HepG2 (cell line): ENCODE results near the gene CALML6. TPM values are rescaled to one million over a fixed set of nuclear protein-coding genes. Genes with fewer than 3 reads are reported as not detected.

Experiments
- BCLAF1 ChIP-seq: fragments of 450-650 bp; IDR thresholded peaks from 2 replicates; pipeline ENCODE4 v1.6.1; 2017; ENCODE audit warnings: mild to moderate bottlenecking
- CBX2 ChIP-seq, 2 experiments: fragments of 200-600 bp in 1 of 2; sonication (generic); formaldehyde crosslinking in 1 of 2; IDR thresholded peaks; 2 replicates each; pipeline versions ENCODE4 v1.7.0 to v1.8.1; 2018 to 2022; ENCODE audit warnings: low read depth in 2 of 2, low read length in 1 of 2, mild to moderate bottlenecking in 1 of 2, missing genetic modification reagents in 1 of 2
- DR1 ChIP-seq: sonication (generic); formaldehyde crosslinking; IDR thresholded peaks from 2 replicates; pipeline ENCODE4 v1.8.0; 2021; ENCODE audit warnings: mild to moderate bottlenecking, missing genetic modification reagents, inconsistent platforms
- FOXA1 ChIP-seq, 2 experiments: fragments of 450-650 bp in 1 of 2; sonication (generic) in 1 of 2; formaldehyde crosslinking in 1 of 2; IDR thresholded peaks; 2 replicates each; pipeline versions ENCODE4 v1.4.0 to v1.6.1; 2016 to 2020; ENCODE audit warnings: missing genetic modification reagents in 1 of 2
- FOXO4 ChIP-seq: sonication (generic); formaldehyde crosslinking; conservative IDR thresholded peaks from 2 replicates; pipeline ENCODE4 v1.8.1; 2023; ENCODE audit warnings: missing genetic modification reagents
- HNRNPK ChIP-seq: fragments of 200-400 bp; formaldehyde crosslinking; IDR thresholded peaks from 2 replicates; pipeline ENCODE4 v1.6.1; 2018; ENCODE audit warnings: low read length, low read depth, moderate library complexity, mild to moderate bottlenecking; ENCODE audit not compliant: poor library complexity, severe bottlenecking
- MTA1 ChIP-seq: sonication (generic); formaldehyde crosslinking; IDR thresholded peaks from 2 replicates; pipeline ENCODE4 v1.4.0; 2020; ENCODE audit warnings: missing genetic modification reagents, mild to moderate bottlenecking, borderline replicate concordance
- SETDB1 ChIP-seq: sonication (generic); formaldehyde crosslinking; IDR thresholded peaks from 2 replicates; pipeline ENCODE4 v1.5.1; 2020; ENCODE audit warnings: missing genetic modification reagents, mild to moderate bottlenecking, borderline replicate concordance
- SP1 ChIP-seq, 2 experiments: fragments of 450-650 bp in 1 of 2; sonication (generic) in 1 of 2; formaldehyde crosslinking in 1 of 2; IDR thresholded peaks; 2 replicates each; pipeline versions ENCODE4 v1.4.0 to v1.6.1; 2016 to 2020; ENCODE audit warnings: missing genetic modification reagents in 1 of 2
- SRSF9 ChIP-seq: fragments of 200-400 bp; formaldehyde crosslinking; IDR thresholded peaks from 2 replicates; pipeline ENCODE4 v1.6.1; 2018; ENCODE audit warnings: borderline replicate concordance, mild to moderate bottlenecking, low read depth, low read length; ENCODE audit not compliant: insufficient read depth, poor library complexity, severe bottlenecking
- ZBTB26 ChIP-seq: IDR thresholded peaks from 2 replicates; pipeline ENCODE4 v1.6.1; 2016; ENCODE audit warnings: missing compliant biosample characterization, missing genetic modification reagents, borderline replicate concordance
- ZFP62 ChIP-seq: sonication (generic); formaldehyde crosslinking; IDR thresholded peaks from 2 replicates; pipeline ENCODE4 v1.4.0; 2020; ENCODE audit warnings: missing genetic modification reagents
- ZMYM2 ChIP-seq: sonication (generic); formaldehyde crosslinking; IDR thresholded peaks from 2 replicates; pipeline ENCODE4 v1.8.0; 2022; ENCODE audit warnings: mild to moderate bottlenecking, missing genetic modification reagents
- ZNF20 ChIP-seq: sonication (generic); formaldehyde crosslinking; IDR thresholded peaks from 2 replicates; pipeline ENCODE4 v1.4.0; 2020; ENCODE audit warnings: mild to moderate bottlenecking, moderate library complexity, missing genetic modification reagents
- ZNF446 ChIP-seq: sonication (generic); formaldehyde crosslinking; IDR thresholded peaks from 2 replicates; pipeline ENCODE4 v1.5.0; 2020; ENCODE audit warnings: mild to moderate bottlenecking, missing genetic modification reagents
- ZSCAN21 ChIP-seq: sonication (generic); formaldehyde crosslinking; IDR thresholded peaks from 2 replicates; pipeline ENCODE4 v1.8.0; 2022; ENCODE audit warnings: mild to moderate bottlenecking, missing genetic modification reagents, moderate library complexity, borderline replicate concordance
- polyA plus RNA-seq, 8 experiments: library from polyadenylated mRNA; depleted of rRNA in 3 of 8; stranded (reverse) in 7 of 8; unstranded in 1 of 8; fragments of >200 nt; fragmentation: Illumina TruSeq in 4 of 8; extraction: Trizol in 4 of 8; gene quantifications; 2 replicates each; pipeline versions ENCODE4 v1.2.1 to v1.2.3, GENCODE V29; 2011 to 2016; ENCODE audit warnings: low read depth in 4 of 8, missing spikeins in 1 of 8, mixed read lengths in 1 of 8; ENCODE audit not compliant: insufficient read depth in 1 of 8
- total RNA-seq, 5 experiments: library from RNA; depleted of rRNA; stranded (reverse); fragments of >200 nt; fragmentation: Illumina TruSeq; extraction: Trizol; gene quantifications; 2 replicates each; pipeline ENCODE4 v1.2.3, GENCODE V29; 2016; ENCODE audit warnings: low read depth in 1 of 5
- TF ChIP-seq, protein P1 (sequence below): sonication (generic); formaldehyde crosslinking; IDR thresholded peaks from 2 replicates; pipeline ENCODE4 v1.5.0; 2020; ENCODE audit warnings: mild to moderate bottlenecking, low read depth, missing genetic modification reagents, borderline replicate concordance
- TF ChIP-seq, protein P2 (sequence below): sonication (generic); formaldehyde crosslinking; IDR thresholded peaks from 2 replicates; pipeline ENCODE4 v1.5.0; 2020; ENCODE audit warnings: mild to moderate bottlenecking, missing genetic modification reagents

Gene CALML6
- total and polyA plus RNA-seq, 2 of the 13 experiments (the other 11 are each of a cell fraction or from before 2014, with no cell fraction given) = 0.11 to 0.12 TPM

GRCh38 chr1:1891349-1892078 is 23.5 kb upstream of the CALML6 start (continued):
- TF ChIP-seq FOXO4 (CRISPR knock-in tag) (no peak), ZSCAN21 (peak; percentile 62), MTA1 (CRISPR knock-in tag) (peak; percentile 27; the same call in 1 of the 2 replicates), SRSF9 (no peak), ZNF20 (no peak), ZMYM2 (no peak), ZNF446 (CRISPR knock-in tag) (0 out of 2 replicates have a peak, but pooled peaks have one; percentile 44), ZBTB26 (CRISPR knock-in tag) (no peak), SETDB1 (CRISPR knock-in tag) (no peak), CBX2 (IDR thresholded peaks at IDR 0.05; ENCODE audit: low read depth, low read length) (no peak), CBX2 (CRISPR knock-in tag; IDR thresholded peaks at IDR 0.05; ENCODE audit: low read depth) (no peak), FOXA1 (IDR thresholded peaks at IDR 0.05) (no peak), FOXA1 (CRISPR knock-in tag; IDR thresholded peaks at IDR 0.05) (no peak), DR1 (CRISPR knock-in tag) (no peak), BCLAF1 (no peak), HNRNPK (no peak), ZFP62 (no peak), SP1 (IDR thresholded peaks at IDR 0.05) (no peak), SP1 (CRISPR knock-in tag; IDR thresholded peaks at IDR 0.05) (no peak)
- TF ChIP-seq, protein P1, sequence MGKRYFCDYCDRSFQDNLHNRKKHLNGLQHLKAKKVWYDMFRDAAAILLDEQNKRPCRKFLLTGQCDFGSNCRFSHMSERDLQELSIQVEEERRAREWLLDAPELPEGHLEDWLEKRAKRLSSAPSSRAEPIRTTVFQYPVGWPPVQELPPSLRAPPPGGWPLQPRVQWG (CRISPR knock-in tag) = no peak
- TF ChIP-seq, protein P2, sequence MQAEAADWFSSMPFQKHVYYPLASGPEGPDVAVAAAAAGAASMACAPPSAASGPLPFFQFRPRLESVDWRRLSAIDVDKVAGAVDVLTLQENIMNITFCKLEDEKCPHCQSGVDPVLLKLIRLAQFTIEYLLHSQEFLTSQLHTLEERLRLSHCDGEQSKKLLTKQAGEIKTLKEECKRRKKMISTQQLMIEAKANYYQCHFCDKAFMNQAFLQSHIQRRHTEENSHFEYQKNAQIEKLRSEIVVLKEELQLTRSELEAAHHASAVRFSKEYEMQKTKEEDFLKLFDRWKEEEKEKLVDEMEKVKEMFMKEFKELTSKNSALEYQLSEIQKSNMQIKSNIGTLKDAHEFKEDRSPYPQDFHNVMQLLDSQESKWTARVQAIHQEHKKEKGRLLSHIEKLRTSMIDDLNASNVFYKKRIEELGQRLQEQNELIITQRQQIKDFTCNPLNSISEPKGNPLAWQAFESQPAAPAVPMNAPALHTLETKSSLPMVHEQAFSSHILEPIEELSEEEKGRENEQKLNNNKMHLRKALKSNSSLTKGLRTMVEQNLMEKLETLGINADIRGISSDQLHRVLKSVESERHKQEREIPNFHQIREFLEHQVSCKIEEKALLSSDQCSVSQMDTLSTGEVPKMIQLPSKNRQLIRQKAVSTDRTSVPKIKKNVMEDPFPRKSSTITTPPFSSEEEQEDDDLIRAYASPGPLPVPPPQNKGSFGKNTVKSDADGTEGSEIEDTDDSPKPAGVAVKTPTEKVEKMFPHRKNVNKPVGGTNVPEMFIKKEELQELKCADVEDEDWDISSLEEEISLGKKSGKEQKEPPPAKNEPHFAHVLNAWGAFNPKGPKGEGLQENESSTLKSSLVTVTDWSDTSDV (CRISPR knock-in tag) = 0 out of 2 replicates have a peak, but pooled peaks have one; percentile 39
